IMR-90 (cell line): ENCODE data around the gene MAST3. TPM values are rescaled to one million over a fixed set of nuclear protein-coding genes. Genes with fewer than 3 reads are reported as not detected.

Experiments used
- ATAC-seq: fragments of 200-7000 bp; cut with Tn5 transposase; 2 replicates; pipeline ENCODE4 v1.9.1; 2020; ENCODE audit warnings: low read depth, mild to moderate bottlenecking, moderate library complexity
- BruUV-seq: library from RNA; stranded (reverse); fragments of 400-500 nt; replicated peaks from 2 replicates; lab custom pipeline; 2021; lab: Mats Ljungman, UMichigan
- CTCF ChIA-PET: fragments of 300-600 bp; formaldehyde crosslinking; extraction: SDS; loops from one replicate; lab custom pipeline; 2021; ENCODE audit warnings: antibody characterized with exemption; lab: Yijun Ruan, JAX
- POLR2A ChIA-PET: fragments of 300-600 bp; sonication (Branson Sonifier 250); formaldehyde crosslinking; loops from one replicate; lab custom pipeline; 2022; ENCODE audit warnings: antibody characterized with exemption; ENCODE audit not compliant: unreplicated experiment; lab: Charles Lee
- DNase-seq: peaks from one replicate; pipeline ENCODE4 v3.0.0; 2013
- H2AFZ ChIP-seq: replicated peaks from 2 replicates; pipeline ENCODE3; 2013; ENCODE audit warnings: low read length, mild to moderate bottlenecking; ENCODE audit not compliant: poor library complexity
- H2AK5ac ChIP-seq: 2 replicates; pipeline ENCODE4 v1.6.1; 2013; ENCODE audit warnings: low read depth, low read length, inconsistent platforms
- H2AK9ac ChIP-seq: replicated peaks from 2 replicates; pipeline ENCODE3; 2013; ENCODE audit warnings: mild to moderate bottlenecking, low read depth, low read length, moderate library complexity; ENCODE audit not compliant: poor library complexity
- H2BK120ac ChIP-seq: 2 replicates; pipeline ENCODE4 v1.6.1; 2013; ENCODE audit warnings: low read depth, low read length, inconsistent platforms
- H2BK15ac ChIP-seq: 3 replicates; pipeline ENCODE4 v1.6.1; 2013; ENCODE audit warnings: low read depth, low read length, inconsistent platforms
- H2BK20ac ChIP-seq: 2 replicates; pipeline ENCODE4 v1.6.1; 2013; ENCODE audit warnings: low read depth, mild to moderate bottlenecking, inconsistent platforms, low read length, moderate library complexity
- H2BK5ac ChIP-seq: 2 replicates; pipeline ENCODE4 v1.6.1; 2013; ENCODE audit warnings: mild to moderate bottlenecking, low read depth, low read length, inconsistent platforms; ENCODE audit not compliant: poor library complexity, severe bottlenecking
- H3K14ac ChIP-seq: replicated peaks from 2 replicates; pipeline ENCODE4 v1.6.1; 2013; ENCODE audit warnings: low read depth, low read length, inconsistent platforms
- H3K18ac ChIP-seq: 2 replicates; pipeline ENCODE4 v1.6.1; 2013; ENCODE audit warnings: low read depth, low read length, control low read depth
- H3K23ac ChIP-seq: 2 replicates; pipeline ENCODE4 v1.6.1; 2013; ENCODE audit warnings: low read depth, low read length, inconsistent platforms
- H3K27ac ChIP-seq: 2 replicates; pipeline ENCODE4 v1.5.1; 2013; ENCODE audit warnings: mild to moderate bottlenecking, control low read depth, low read length; ENCODE audit not compliant: insufficient read depth
- H3K27me3 ChIP-seq: 2 replicates; pipeline ENCODE4 v1.6.1; 2013; ENCODE audit warnings: low read length; ENCODE audit not compliant: control insufficient read depth, insufficient read depth
- H3K36me3 ChIP-seq: 2 replicates; pipeline ENCODE4 v1.6.1; 2013; ENCODE audit warnings: low read length, mixed read lengths; ENCODE audit not compliant: control insufficient read depth, insufficient read depth
- H3K4ac ChIP-seq: 2 replicates; pipeline ENCODE4 v1.6.1; 2013; ENCODE audit warnings: low read depth, low read length, inconsistent platforms
- H3K4me1 ChIP-seq: 2 replicates; pipeline ENCODE4 v1.6.1; 2013; ENCODE audit warnings: low read length, mixed read lengths; ENCODE audit not compliant: control insufficient read depth, insufficient read depth
- H3K4me2 ChIP-seq: 2 replicates; pipeline ENCODE4 v1.6.1; 2013; ENCODE audit warnings: low read depth, mild to moderate bottlenecking, control low read depth, low read length, moderate library complexity
- H3K4me3 ChIP-seq: 2 replicates; pipeline ENCODE4 v1.5.1; 2013; ENCODE audit warnings: low read depth, mild to moderate bottlenecking, control low read depth, low read length, moderate library complexity; ENCODE audit not compliant: insufficient read depth
- H3K56ac ChIP-seq: 2 replicates; pipeline ENCODE4 v1.6.1; 2013; ENCODE audit warnings: low read length, inconsistent platforms; ENCODE audit not compliant: insufficient read depth; ENCODE audit errors: extremely low read depth
- H3K79me1 ChIP-seq, 2 experiments: 2 replicates each; pipeline ENCODE4 v1.6.1; 2013; ENCODE audit warnings: low read length in 2 of 2, inconsistent platforms in 1 of 2, low read depth in 1 of 2
- H3K9ac ChIP-seq: 2 replicates; pipeline ENCODE4 v1.6.1; 2013; ENCODE audit warnings: low read depth, low read length, control low read depth
- H3K9me1 ChIP-seq: 2 replicates; pipeline ENCODE4 v1.6.1; 2013; ENCODE audit warnings: low read length, inconsistent platforms; ENCODE audit not compliant: insufficient read depth
- H3K9me3 ChIP-seq: 2 replicates; pipeline ENCODE4 v1.6.1; 2013; ENCODE audit warnings: low read length; ENCODE audit not compliant: control insufficient read depth, insufficient read depth
- H4K20me1 ChIP-seq: 2 replicates; pipeline ENCODE4 v1.6.1; 2013; ENCODE audit warnings: low read length, inconsistent platforms; ENCODE audit not compliant: insufficient read depth
- H4K5ac ChIP-seq: 2 replicates; pipeline ENCODE4 v1.6.1; 2013; ENCODE audit warnings: mild to moderate bottlenecking, low read depth, low read length, control low read depth
- H4K8ac ChIP-seq, 2 experiments: 2 replicates each; pipeline ENCODE4 v1.6.1; 2013; ENCODE audit warnings: low read depth in 2 of 2, low read length in 2 of 2, control low read depth in 1 of 2, inconsistent platforms in 1 of 2
- H4K91ac ChIP-seq: 2 replicates; pipeline ENCODE4 v1.6.1; 2013; ENCODE audit warnings: low read depth, low read length, inconsistent platforms; ENCODE audit not compliant: insufficient read depth
- CHD1 ChIP-seq: IDR thresholded peaks from 2 replicates; pipeline ENCODE4 v1.6.1; 2012; ENCODE audit warnings: low read depth, low read length, improper control_type of control experiment
- FOS ChIP-seq: fragments of 150-350 bp; IDR thresholded peaks from 2 replicates; pipeline ENCODE4 v1.6.1; 2016; ENCODE audit warnings: low read depth, low read length
- MXI1 ChIP-seq: IDR thresholded peaks from 2 replicates; pipeline ENCODE4 v1.6.1; 2012; ENCODE audit warnings: low read depth, mild to moderate bottlenecking, low read length, moderate library complexity, borderline replicate concordance
- NFE2L2 ChIP-seq: fragments of 150-350 bp; IDR thresholded peaks from 2 replicates; pipeline ENCODE4 v1.6.1; 2016; ENCODE audit warnings: low read depth, mild to moderate bottlenecking, low read length
- RAD21 ChIP-seq: IDR thresholded peaks from 2 replicates; pipeline ENCODE4 v1.6.1; 2012; ENCODE audit warnings: low read length, improper control_type of control experiment
- RCOR1 ChIP-seq: IDR thresholded peaks from 2 replicates; pipeline ENCODE4 v1.6.1; 2012; ENCODE audit warnings: mild to moderate bottlenecking, low read length, improper control_type of control experiment; ENCODE audit not compliant: insufficient replicate concordance
- RFX5 ChIP-seq: IDR thresholded peaks from 2 replicates; pipeline ENCODE4 v1.8.0; 2012; ENCODE audit warnings: low read depth, mild to moderate bottlenecking, low read length, moderate library complexity
- SMC3 ChIP-seq: fragments of 150-350 bp; IDR thresholded peaks from 2 replicates; pipeline ENCODE4 v1.6.1; 2016; ENCODE audit warnings: low read depth, mild to moderate bottlenecking, antibody characterized with exemption, low read length, moderate library complexity
- USF2 ChIP-seq: fragments of 150-350 bp; IDR thresholded peaks from 2 replicates; pipeline ENCODE4 v1.6.1; 2017; ENCODE audit warnings: mild to moderate bottlenecking, antibody characterized with exemption, low read length, low read depth
- WGBS, 2 experiments: methylation state at CpG; one replicate each; pipeline versions ENCODE4 v1.1.5 to v1.1.7; 2013; ENCODE audit warnings: missing lambda C conversion rate in 2 of 2; ENCODE audit not compliant: insufficient read length in 1 of 2; ENCODE audit errors: extremely low coverage in 2 of 2; 5-methylcytosine and 5-hydroxymethylcytosine counted together
- dilution Hi-C: fragments of 300-500 bp; cut with HindIII; formaldehyde crosslinking; loops from one replicate; pipeline ENCODE4 v1.14.3; 2018; ENCODE audit warnings: low sequenced_read_pairs; ENCODE audit not compliant: unreplicated experiment
- in situ Hi-C: fragments of 300-500 bp; cut with MboI; formaldehyde crosslinking; loops from 3 replicates; pipeline ENCODE4 v1.14.3; 2019; ENCODE audit warnings: low sequenced_read_pairs, inconsistent platforms, mixed read lengths
- intact Hi-C: fragments of 100-400 bp; cut with micrococcal nuclease; formaldehyde crosslinking; loops from 2 replicates; pipeline ENCODE4 v1.10.0; 2022
- polyA plus RNA-seq, 3 experiments: library from polyadenylated mRNA; depleted of rRNA; stranded (reverse); fragments of >200 nt; gene quantifications; 2 replicates each; pipeline ENCODE4 v1.2.3, GENCODE V29; 2012; ENCODE audit warnings: low replicate concordance in 1 of 3
- total RNA-seq: library from RNA; depleted of rRNA; stranded (reverse); fragments of >200 nt; gene quantifications from 2 replicates; pipeline ENCODE4 v1.2.3, GENCODE V29; 2012
- TF ChIP-seq, protein P1 (sequence below): fragments of 150-350 bp; IDR thresholded peaks from 2 replicates; pipeline ENCODE4 v1.6.1; 2016; ENCODE audit warnings: low read depth, mild to moderate bottlenecking, low read length, moderate library complexity, borderline replicate concordance

Gene MAST3
- total and polyA plus RNA-seq, 2 of the 4 experiments (the other 2 are of a cell fraction) = 1.3 to 4.3 TPM

GRCh38 chr19:18159810-18160209 lies 62.2 kb downstream of the MAST3 start:
- no peak overlapping the region for H4K8ac ChIP-seq
- no peak overlapping the region for H3K56ac ChIP-seq
- H2BK120ac ChIP-seq = no peak overlapping the region
- H3K36me3 ChIP-seq = peaks cover 31% of the 10 kb centered on the region
- ATAC-seq = no peak
- no peak overlapping the region for H3K4me2 ChIP-seq
- H3K4me1 ChIP-seq = peaks cover 15% of the 10 kb centered on the region
- peaks cover 11% of the 10 kb centered on the region for H3K9me1 ChIP-seq
- no peak overlapping the region for H3K9ac ChIP-seq
- no peak overlapping the region for H2AFZ ChIP-seq
- in situ Hi-C loops = no loop called here
- no peak overlapping the region for H2BK15ac ChIP-seq
- no peaks in the 10 kb centered on the region for H3K9me3 ChIP-seq
- H3K14ac ChIP-seq = no peak overlapping the region
- H4K20me1 ChIP-seq = peaks cover 15% of the 10 kb centered on the region
- H3K18ac ChIP-seq = no peak overlapping the region
- H3K4me3 ChIP-seq = no peak overlapping the region
- ChIA-PET CTCF (no interaction called here), POLR2A (no interaction called here)
- TF ChIP-seq SMC3 (no peak), MXI1 (no peak), RAD21 (no peak), RFX5 (no peak), FOS (no peak), CHD1 (no peak), NFE2L2 (no peak), RCOR1 (no peak), USF2 (no peak)
- TF ChIP-seq, protein P1, sequence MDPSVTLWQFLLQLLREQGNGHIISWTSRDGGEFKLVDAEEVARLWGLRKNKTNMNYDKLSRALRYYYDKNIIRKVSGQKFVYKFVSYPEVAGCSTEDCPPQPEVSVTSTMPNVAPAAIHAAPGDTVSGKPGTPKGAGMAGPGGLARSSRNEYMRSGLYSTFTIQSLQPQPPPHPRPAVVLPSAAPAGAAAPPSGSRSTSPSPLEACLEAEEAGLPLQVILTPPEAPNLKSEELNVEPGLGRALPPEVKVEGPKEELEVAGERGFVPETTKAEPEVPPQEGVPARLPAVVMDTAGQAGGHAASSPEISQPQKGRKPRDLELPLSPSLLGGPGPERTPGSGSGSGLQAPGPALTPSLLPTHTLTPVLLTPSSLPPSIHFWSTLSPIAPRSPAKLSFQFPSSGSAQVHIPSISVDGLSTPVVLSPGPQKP = no peak
- H3K27ac ChIP-seq = no peak overlapping the region
- no peak overlapping the region for H4K91ac ChIP-seq
- no peak overlapping the region for H3K23ac ChIP-seq
- H3K4ac ChIP-seq = no peak overlapping the region
- H2BK20ac ChIP-seq = no peak overlapping the region
- no TSS peak for BruUV-seq
- no peak overlapping the region for H4K5ac ChIP-seq
- no peak overlapping the region for H2BK5ac ChIP-seq
- H2AK5ac ChIP-seq = no peak overlapping the region
- no peak for DNase-seq
- 100% methylated on average over 3 of the region's 10 CpGs; no CpG with 5 or more reads in 1 of the 2 experiments for WGBS, 2 experiments
- H2AK9ac ChIP-seq = no peak overlapping the region
- intact Hi-C loops = loop anchor here (10.0 kb wide), 1 partner anchor 155 kb away; the partner anchor contains the start of gene ARRDC2
- H3K27me3 ChIP-seq = no peaks in the 10 kb centered on the region
- H3K79me1 ChIP-seq = peaks cover 11 to 39% of the 10 kb centered on the region in 2 experiments
- dilution Hi-C loops = no loop called here
